DOHH2 (cell line): ENCODE measurements around the gene LPIN1.

Source experiments
- H3F3A ChIP-seq: fragments of 200-600 bp; sonication (generic), shearing (Covaris generic); 2 replicates; pipeline ENCODE4 v1.6.0; 2016; ENCODE audit warnings: antibody characterized with exemption, mild to moderate bottlenecking; ENCODE audit not compliant: control insufficient read depth, insufficient read depth
- H3K27ac ChIP-seq: fragments of 200-600 bp; sonication (generic); 2 replicates; pipeline ENCODE4 v1.5.1; 2014; ENCODE audit warnings: low read depth, mild to moderate bottlenecking, low read length, moderate library complexity
- H3K27me3 ChIP-seq: fragments of 200-600 bp; sonication (generic); 2 replicates; pipeline ENCODE4 v1.6.1; 2014; ENCODE audit warnings: mild to moderate bottlenecking, low read length, mixed read lengths; ENCODE audit not compliant: control insufficient read depth
- H3K36me3 ChIP-seq: fragments of 200-600 bp; sonication (generic); 2 replicates; pipeline ENCODE4 v1.6.1; 2014; ENCODE audit warnings: mild to moderate bottlenecking, low read length, moderate library complexity, mixed read lengths; ENCODE audit not compliant: control insufficient read depth
- H3K4me1 ChIP-seq: fragments of 200-600 bp; sonication (generic); 2 replicates; pipeline ENCODE4 v1.6.1; 2014; ENCODE audit warnings: mild to moderate bottlenecking, low read length, mixed read lengths; ENCODE audit not compliant: control insufficient read depth
- H3K4me2 ChIP-seq: fragments of 200-600 bp; sonication (generic); 2 replicates; pipeline ENCODE4 v1.6.0; 2014; ENCODE audit warnings: mild to moderate bottlenecking, low read length, moderate library complexity
- H3K4me3 ChIP-seq: fragments of 200-600 bp; sonication (generic); 2 replicates; pipeline ENCODE4 v1.5.1; 2014; ENCODE audit warnings: mild to moderate bottlenecking, low read length, mixed read lengths
- H3K79me2 ChIP-seq: fragments of 200-600 bp; sonication (generic); 2 replicates; pipeline ENCODE4 v1.6.1; 2014; ENCODE audit warnings: mild to moderate bottlenecking, low read length, mixed read lengths; ENCODE audit not compliant: control insufficient read depth
- H3K9me2 ChIP-seq: fragments of 200-600 bp; sonication (generic); replicated peaks from 2 replicates; pipeline ENCODE4 v1.6.1; 2014; ENCODE audit warnings: mild to moderate bottlenecking, low read length, mixed read lengths; ENCODE audit not compliant: control insufficient read depth
- H3K9me3 ChIP-seq: fragments of 200-600 bp; sonication (generic); 2 replicates; pipeline ENCODE4 v1.6.1; 2014; ENCODE audit warnings: antibody characterized with exemption, low read length, mixed read lengths; ENCODE audit not compliant: control insufficient read depth, insufficient read depth
- H4K20me1 ChIP-seq: fragments of 200-600 bp; sonication (generic); 2 replicates; pipeline ENCODE4 v1.6.0; 2014; ENCODE audit warnings: low read depth, mild to moderate bottlenecking, antibody characterized with exemption, low read length, moderate library complexity; ENCODE audit not compliant: control insufficient read depth, insufficient read depth
- EZH2phosphoT487 ChIP-seq: fragments of 200-600 bp; sonication (generic); IDR thresholded peaks from 2 replicates; pipeline ENCODE4 v1.6.1; 2017; ENCODE audit warnings: borderline replicate concordance, mild to moderate bottlenecking, antibody characterized with exemption, low read length, moderate library complexity, mixed read lengths
- TF ChIP-seq, protein P1 (sequence below): fragments of 200-600 bp; sonication (generic); IDR thresholded peaks from one replicate; pipeline ENCODE4 v1.5.1; 2014; ENCODE audit warnings: antibody characterized with exemption, mild to moderate bottlenecking, low read depth, low read length; ENCODE audit not compliant: poor library complexity, severe bottlenecking

LPIN1 gene

DNA sequence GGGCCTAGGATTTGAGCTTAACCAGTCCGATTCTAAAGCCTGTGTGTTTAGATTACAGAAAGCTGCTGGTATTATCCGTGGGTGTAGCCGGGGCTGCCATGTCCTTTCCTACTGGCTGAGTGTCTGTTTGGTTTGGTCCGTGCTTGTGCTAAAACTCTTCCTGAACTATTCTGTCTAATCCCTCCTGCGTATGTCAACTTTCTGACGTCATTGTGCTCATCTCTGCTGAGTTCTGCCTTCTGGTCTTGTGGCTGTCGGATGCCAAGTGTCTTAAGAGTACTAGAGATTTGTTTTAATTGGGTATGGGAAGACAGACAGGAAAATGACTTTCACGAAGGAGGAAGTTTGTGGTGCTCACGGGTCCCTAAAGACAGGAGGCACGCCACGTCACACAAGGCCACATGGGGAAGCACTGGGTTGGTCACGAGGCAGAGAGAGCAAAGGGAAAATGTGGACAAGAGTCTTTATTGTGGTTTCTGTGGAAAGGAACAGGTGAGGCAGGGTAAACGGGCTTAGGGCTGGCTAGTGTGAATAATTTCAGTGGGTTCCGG, 44.6 kb upstream of the LPIN1 start:
- TF ChIP-seq, protein P1, sequence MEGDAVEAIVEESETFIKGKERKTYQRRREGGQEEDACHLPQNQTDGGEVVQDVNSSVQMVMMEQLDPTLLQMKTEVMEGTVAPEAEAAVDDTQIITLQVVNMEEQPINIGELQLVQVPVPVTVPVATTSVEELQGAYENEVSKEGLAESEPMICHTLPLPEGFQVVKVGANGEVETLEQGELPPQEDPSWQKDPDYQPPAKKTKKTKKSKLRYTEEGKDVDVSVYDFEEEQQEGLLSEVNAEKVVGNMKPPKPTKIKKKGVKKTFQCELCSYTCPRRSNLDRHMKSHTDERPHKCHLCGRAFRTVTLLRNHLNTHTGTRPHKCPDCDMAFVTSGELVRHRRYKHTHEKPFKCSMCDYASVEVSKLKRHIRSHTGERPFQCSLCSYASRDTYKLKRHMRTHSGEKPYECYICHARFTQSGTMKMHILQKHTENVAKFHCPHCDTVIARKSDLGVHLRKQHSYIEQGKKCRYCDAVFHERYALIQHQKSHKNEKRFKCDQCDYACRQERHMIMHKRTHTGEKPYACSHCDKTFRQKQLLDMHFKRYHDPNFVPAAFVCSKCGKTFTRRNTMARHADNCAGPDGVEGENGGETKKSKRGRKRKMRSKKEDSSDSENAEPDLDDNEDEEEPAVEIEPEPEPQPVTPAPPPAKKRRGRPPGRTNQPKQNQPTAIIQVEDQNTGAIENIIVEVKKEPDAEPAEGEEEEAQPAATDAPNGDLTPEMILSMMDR: no peak
- TF ChIP-seq EZH2phosphoT487: no peak
- Histone ChIP-seq H3K9me2 (no peaks in the 10 kb centered on the region), H3K9me3 (no peaks in the 10 kb centered on the region), H3K36me3 (no peaks in the 10 kb centered on the region), H4K20me1 (no peaks in the 10 kb centered on the region), H3K4me2 (no peak overlapping the region), H3K4me1 (peaks cover 14% of the 10 kb centered on the region), H3K79me2 (no peaks in the 10 kb centered on the region), H3K27me3 (peaks cover 12% of the 10 kb centered on the region), H3K27ac (no peak overlapping the region), H3K4me3 (no peak overlapping the region), H3F3A (no peaks in the 10 kb centered on the region)

DNA sequence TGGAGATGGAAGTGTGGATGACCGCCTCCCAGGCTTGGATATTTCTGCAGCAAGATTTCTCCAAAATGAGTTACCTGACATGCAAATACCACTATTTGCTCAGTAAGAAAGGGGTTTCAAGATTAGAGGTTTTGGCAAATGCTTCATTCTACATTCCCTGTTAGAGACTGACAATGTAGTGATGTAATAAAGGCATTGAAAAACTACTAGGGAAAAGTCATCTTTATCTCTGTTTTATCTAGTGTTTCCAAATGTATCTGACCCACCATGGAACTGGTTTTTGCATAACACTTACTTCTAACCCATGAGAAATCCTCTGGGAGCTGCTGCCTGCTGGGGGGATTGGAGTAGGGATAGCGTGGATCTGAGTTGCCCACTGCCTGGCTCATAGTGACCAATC, 43.5 kb upstream of the LPIN1 start:
- Histone ChIP-seq H3F3A (no peaks in the 10 kb centered on the region), H3K27ac (no peak overlapping the region), H3K9me3 (no peaks in the 10 kb centered on the region), H3K4me1 (peaks cover 14% of the 10 kb centered on the region), H3K36me3 (no peaks in the 10 kb centered on the region), H3K79me2 (no peaks in the 10 kb centered on the region), H4K20me1 (no peaks in the 10 kb centered on the region), H3K4me3 (no peak overlapping the region), H3K27me3 (peaks cover 9% of the 10 kb centered on the region), H3K4me2 (no peak overlapping the region), H3K9me2 (no peaks in the 10 kb centered on the region)
- TF ChIP-seq, protein P1: no peak
- no peak for TF ChIP-seq EZH2phosphoT487

- H3K79me2 ChIP-seq: no peaks in the 10 kb centered on the region
- H3K36me3 ChIP-seq: no peaks in the 10 kb centered on the region
- H3F3A ChIP-seq: no peaks in the 10 kb centered on the region
- TF ChIP-seq EZH2phosphoT487: no peak
- TF ChIP-seq, protein P1: no peak
- H3K4me1 ChIP-seq: peaks cover 14% of the 10 kb centered on the region
- H3K27me3 ChIP-seq: peaks cover 6% of the 10 kb centered on the region
- no peaks in the 10 kb centered on the region for H3K9me3 ChIP-seq
- no peaks in the 10 kb centered on the region for H3K9me2 ChIP-seq
- H3K4me2 ChIP-seq: no peak overlapping the region
- H3K4me3 ChIP-seq: no peak overlapping the region
- H3K27ac ChIP-seq: no peak overlapping the region
- H4K20me1 ChIP-seq: no peaks in the 10 kb centered on the region
These were observed 42.7 kb upstream of the LPIN1 start for GRCh38 chr2:11703700-11704099.

DNA sequence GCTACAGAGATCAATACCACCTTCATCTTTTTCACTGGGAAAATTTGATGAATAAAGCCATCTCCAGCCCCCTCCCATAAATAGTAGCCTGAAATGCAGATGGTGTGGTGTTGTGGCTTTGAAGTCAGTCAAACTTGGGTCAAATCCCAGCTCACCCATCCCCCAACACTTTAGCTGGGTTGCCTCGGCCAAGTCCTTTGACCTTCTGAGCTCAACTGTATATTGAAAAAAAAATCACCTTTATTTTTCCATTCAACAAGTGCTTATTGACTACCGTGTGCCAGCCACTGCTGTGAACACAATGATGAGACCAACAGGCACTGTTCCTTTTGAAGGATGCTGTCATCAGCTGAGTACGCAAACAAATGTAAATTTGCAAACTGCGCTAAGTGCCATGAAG, 41.4 kb upstream of the LPIN1 start:
- peaks cover 10% of the 10 kb centered on the region for H3K27me3 ChIP-seq
- no peaks in the 10 kb centered on the region for H3K9me2 ChIP-seq
- H3K9me3 ChIP-seq: no peaks in the 10 kb centered on the region
- H3K4me2 ChIP-seq: no peak overlapping the region
- H3K27ac ChIP-seq: no peak overlapping the region
- no peaks in the 10 kb centered on the region for H4K20me1 ChIP-seq
- TF ChIP-seq EZH2phosphoT487: no peak
- TF ChIP-seq, protein P1: no peak
- no peaks in the 10 kb centered on the region for H3K36me3 ChIP-seq
- no peaks in the 10 kb centered on the region for H3K79me2 ChIP-seq
- no peaks in the 10 kb centered on the region for H3F3A ChIP-seq
- H3K4me1 ChIP-seq: peaks cover 14% of the 10 kb centered on the region
- no peak overlapping the region for H3K4me3 ChIP-seq
